Dendritic cell treated with granulocyte-macrophage colony-stimulating factor and Interleukin-4, amounts not matched to agents 40 ng/mL and 50 ng/mL, for 4 days (primary cell): ENCODE results near the gene DLG4.

Source experiments
- H3K27ac Mint-ChIP-seq: one replicate; pipeline ENCODE4 v1.8.0; 2022; ENCODE audit warnings: mild to moderate bottlenecking, mixed read lengths
- H3K27me3 Mint-ChIP-seq: one replicate; pipeline ENCODE4 v1.8.0; 2022; ENCODE audit warnings: mild to moderate bottlenecking, mixed read lengths
- H3K36me3 Mint-ChIP-seq: one replicate; pipeline ENCODE4 v1.8.0; 2022; ENCODE audit warnings: low read depth, mixed read lengths
- H3K4me1 Mint-ChIP-seq: one replicate; pipeline ENCODE4 v1.8.0; 2022; ENCODE audit warnings: low read depth, mixed read lengths
- H3K4me3 Mint-ChIP-seq: one replicate; pipeline ENCODE4 v1.8.0; 2022; ENCODE audit warnings: mild to moderate bottlenecking, moderate library complexity, mixed read lengths
- H3K9me3 Mint-ChIP-seq: one replicate; pipeline ENCODE4 v1.8.0; 2022; ENCODE audit warnings: mixed read lengths
- intact Hi-C: fragments of 100-400 bp; cut with micrococcal nuclease; formaldehyde crosslinking; loops from one replicate; pipeline ENCODE4 v1.15.0; 2022

DLG4 gene

GRCh38 chr17:7241783-7242716 lies 22.4 kb upstream of the DLG4 start, which contains the start of gene GABARAP:
TSS of gene GABARAP (minus strand) at chr17:7242449. CDS start at chr17:7242330, 119 bp downstream.
- peaks cover 95% of the 10 kb centered on the region for H3K36me3 Mint-ChIP-seq
- no peaks in the 10 kb centered on the region for H3K9me3 Mint-ChIP-seq
- peak within 1 kb of the TSS; percentile 98 for H3K27ac Mint-ChIP-seq
- peaks cover 54% of the 10 kb centered on the region for H3K4me1 Mint-ChIP-seq
- peak within 1 kb of the TSS; percentile 98 for H3K4me3 Mint-ChIP-seq
- intact Hi-C loops = loop anchor here (1.0 to 5.0 kb wide), 2 partner anchors 10 to 40 kb away; partner anchors contain the start of genes ELP5 and SLC2A4
- no peaks in the 10 kb centered on the region for H3K27me3 Mint-ChIP-seq

- peak overlapping the region; percentile 98 for H3K4me3 Mint-ChIP-seq
- H3K27me3 Mint-ChIP-seq = no peaks in the 10 kb centered on the region
- no peaks in the 10 kb centered on the region for H3K9me3 Mint-ChIP-seq
- peaks cover 54% of the 10 kb centered on the region for H3K4me1 Mint-ChIP-seq
- peak overlapping the region; percentile 98 for H3K27ac Mint-ChIP-seq
- intact Hi-C loops = loop anchor here (5.0 kb wide), 1 partner anchor 41 kb away; the partner anchor contains the start of gene SLC2A4
- H3K36me3 Mint-ChIP-seq = peaks cover 95% of the 10 kb centered on the region
Measured at GRCh38 chr17:7241090-7241733, 21.6 kb upstream of the DLG4 start.

GRCh38 chr17:7240375-7240774 lies 20.7 kb upstream of the DLG4 start:
- Mint-ChIP-seq H3K36me3 (peaks cover 96% of the 10 kb centered on the region), H3K4me1 (peaks cover 59% of the 10 kb centered on the region), H3K27me3 (no peaks in the 10 kb centered on the region), H3K27ac (peak overlapping the region; percentile 98), H3K9me3 (no peaks in the 10 kb centered on the region), H3K4me3 (peak overlapping the region; percentile 98)
- intact Hi-C loops = loop anchor here (5.0 kb wide), 1 partner anchor 42 kb away; the partner anchor contains the start of gene SLC2A4

DNA sequence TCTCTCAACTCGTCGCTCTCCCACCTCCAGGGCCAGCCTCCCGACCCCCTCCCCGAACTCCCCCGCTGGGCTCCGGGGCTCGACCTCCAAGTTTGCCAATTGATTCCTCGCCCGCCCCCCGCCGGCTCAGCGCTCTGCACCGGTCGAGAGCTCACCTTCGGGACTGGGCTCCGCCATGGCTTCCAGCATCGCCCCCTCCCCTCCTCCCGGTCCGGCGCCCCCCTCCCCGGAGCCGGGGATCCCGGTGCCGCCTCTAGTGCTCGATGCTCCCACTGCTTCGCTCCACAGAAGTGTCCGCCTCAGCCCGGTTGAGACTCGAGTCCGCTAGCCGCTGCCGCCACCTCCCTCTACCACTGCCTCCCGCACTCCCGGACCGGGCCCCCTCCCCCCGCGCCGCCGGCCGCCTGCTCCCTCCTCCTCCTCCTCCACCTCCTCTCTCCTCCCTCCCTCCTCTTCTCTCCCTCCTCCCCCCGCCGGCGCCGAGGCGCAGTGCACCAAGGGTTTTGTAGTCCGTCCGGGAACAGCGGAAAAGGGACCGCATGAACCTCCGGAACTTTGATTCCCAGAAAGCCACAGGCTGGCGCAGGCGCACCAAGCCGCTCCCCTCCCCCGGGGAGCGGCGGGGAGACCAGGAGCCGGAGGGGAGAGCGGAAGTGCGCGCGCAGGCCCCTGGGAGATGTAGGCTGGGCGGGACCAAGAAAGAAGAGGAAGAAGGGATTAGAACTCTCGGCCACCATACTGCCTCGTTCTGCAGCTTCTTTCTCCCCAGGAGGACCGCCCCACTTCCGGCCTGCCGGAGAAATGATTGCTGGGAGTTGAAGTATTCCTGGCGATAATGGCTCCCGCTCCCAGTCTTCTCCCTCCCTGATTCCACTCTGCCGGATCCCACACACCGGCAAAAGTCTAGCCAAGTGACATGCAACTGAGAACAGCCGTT lies 19.7 kb upstream of the DLG4 start, which contains the start of gene PHF23:
TSS of gene PHF23 (minus strand) at position 367 of the 937 bp plus-strand sequence. CDS start at position 189, 178 bp downstream.
- Mint-ChIP-seq H3K4me3 (peak within 1 kb of the TSS; percentile 98), H3K27ac (peak within 1 kb of the TSS; percentile 98), H3K4me1 (peaks cover 63% of the 10 kb centered on the region), H3K9me3 (no peaks in the 10 kb centered on the region), H3K27me3 (no peaks in the 10 kb centered on the region), H3K36me3 (peaks cover 98% of the 10 kb centered on the region)
- intact Hi-C loops = loop anchor here (5.0 kb wide), 1 partner anchor 43 kb away; the partner anchor contains the start of gene SLC2A4

- intact Hi-C loops = no loop called here
Measured at GRCh38 chr17:7238420-7239090, 18.9 kb upstream of the DLG4 start.

GRCh38 chr17:7237761-7238419 lies 18.3 kb upstream of the DLG4 start:
- no peaks in the 10 kb centered on the region for H3K9me3 Mint-ChIP-seq
- no peaks in the 10 kb centered on the region for H3K27me3 Mint-ChIP-seq
- peak overlapping the region; percentile 98 for H3K4me3 Mint-ChIP-seq
- peaks cover 91% of the 10 kb centered on the region for H3K36me3 Mint-ChIP-seq
- peaks cover 61% of the 10 kb centered on the region for H3K4me1 Mint-ChIP-seq
- peak overlapping the region; percentile 98 for H3K27ac Mint-ChIP-seq
- intact Hi-C loops = no loop called here

More at GRCh38 chr17:7238420-7239090, 18.9 kb upstream of the DLG4 start:
- Mint-ChIP-seq H3K27ac (peak overlapping the region; percentile 98), H3K36me3 (peaks cover 98% of the 10 kb centered on the region), H3K4me1 (peaks cover 60% of the 10 kb centered on the region), H3K4me3 (peak overlapping the region; percentile 98), H3K27me3 (no peaks in the 10 kb centered on the region), H3K9me3 (no peaks in the 10 kb centered on the region)

DNA sequence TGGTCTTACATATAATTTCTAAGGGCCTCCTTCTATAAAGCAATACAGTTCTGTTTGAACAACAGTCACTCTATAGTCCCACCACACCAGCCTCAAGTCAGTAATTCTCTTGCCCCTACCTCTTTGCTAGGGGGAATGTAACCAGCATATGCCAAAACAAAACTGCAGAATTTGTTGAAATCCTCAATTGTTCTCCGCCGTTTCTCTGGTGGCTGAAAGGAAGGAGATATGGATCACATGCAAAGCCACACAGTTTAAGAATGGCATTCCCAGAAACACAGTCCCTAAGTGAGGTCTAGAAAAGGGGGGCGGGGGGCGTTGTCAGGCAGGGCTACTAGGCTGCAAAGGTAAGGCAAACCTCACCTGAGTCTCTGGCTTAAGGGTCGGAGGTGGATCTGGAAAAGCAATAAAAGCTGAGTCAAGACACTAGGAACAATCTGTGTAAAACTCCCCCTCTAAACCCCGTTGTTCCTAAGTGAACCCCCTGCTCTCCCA lies 17.7 kb upstream of the DLG4 start:
- no peaks in the 10 kb centered on the region for H3K27me3 Mint-ChIP-seq
- H3K4me3 Mint-ChIP-seq = peak overlapping the region; percentile 98
- peaks cover 87% of the 10 kb centered on the region for H3K36me3 Mint-ChIP-seq
- H3K9me3 Mint-ChIP-seq = peaks cover under 1% of the 10 kb centered on the region
- H3K4me1 Mint-ChIP-seq = peaks cover 67% of the 10 kb centered on the region
- H3K27ac Mint-ChIP-seq = peak overlapping the region; percentile 98
- intact Hi-C loops = no loop called here

- Mint-ChIP-seq H3K4me3 (peak overlapping the region; percentile 98), H3K27me3 (no peaks in the 10 kb centered on the region), H3K4me1 (peaks cover 72% of the 10 kb centered on the region), H3K27ac (peak overlapping the region; percentile 98), H3K9me3 (peaks cover 6% of the 10 kb centered on the region), H3K36me3 (peaks cover 87% of the 10 kb centered on the region)
- intact Hi-C loops = no loop called here
Measured at GRCh38 chr17:7236808-7237207, 17.2 kb upstream of the DLG4 start.

- Mint-ChIP-seq H3K27ac (peak overlapping the region; percentile 98), H3K4me3 (peak overlapping the region; percentile 32), H3K9me3 (peaks cover 7% of the 10 kb centered on the region), H3K4me1 (peaks cover 74% of the 10 kb centered on the region), H3K27me3 (no peaks in the 10 kb centered on the region), H3K36me3 (peaks cover 81% of the 10 kb centered on the region)
- intact Hi-C loops = loop anchor here (2.0 kb wide), 1 partner anchor 17 kb away; the partner anchor contains the start of genes ACADVL and DLG4
Measured at GRCh38 chr17:7235693-7236665, 16.3 kb upstream of the DLG4 start.

DNA sequence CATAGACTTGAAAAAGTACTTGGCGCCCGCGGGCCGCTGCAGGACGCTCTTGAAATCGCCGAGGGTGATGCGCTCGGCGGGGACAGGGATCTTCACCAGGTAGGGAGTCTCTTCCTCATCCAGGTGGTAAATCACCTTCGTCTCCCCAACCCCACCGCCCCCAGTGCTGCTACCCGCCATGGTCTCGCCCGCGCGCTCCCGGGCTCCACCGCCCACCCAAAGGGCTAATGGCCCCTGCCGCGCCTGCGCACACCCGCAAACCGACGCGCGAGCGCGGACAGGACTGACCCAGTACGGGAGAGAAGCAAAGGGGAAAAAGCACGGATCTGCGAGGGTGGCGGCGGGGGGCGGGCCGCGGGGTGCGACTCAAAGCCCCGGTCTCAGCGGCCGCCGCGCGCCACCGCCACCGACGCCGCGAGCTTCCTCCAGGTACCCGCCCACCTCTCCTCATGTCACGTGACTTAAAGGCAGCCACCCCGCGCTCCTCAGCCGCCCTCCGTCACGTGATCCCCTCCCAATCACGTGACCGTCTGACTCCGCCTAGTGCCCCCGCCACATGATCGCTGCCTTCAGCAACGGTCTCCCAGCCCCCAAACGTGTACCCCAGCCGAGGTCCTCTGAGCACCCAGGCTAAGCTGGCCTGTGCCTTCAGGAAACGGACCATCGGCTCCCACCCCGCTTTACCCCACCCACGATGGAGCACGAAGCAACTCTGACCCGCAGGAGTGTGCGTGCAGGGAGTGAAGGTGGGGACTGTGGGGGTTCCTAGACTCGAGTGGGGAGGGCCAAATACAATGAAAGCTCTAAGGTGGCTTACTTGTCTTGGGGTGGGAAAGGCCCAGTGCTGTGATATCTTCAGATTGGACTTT lies 14.7 kb upstream of the DLG4 start, which contains the start of gene DVL2:
TSS of gene DVL2 (minus strand) at position 435 of the 869 bp plus-strand sequence. CDS start at position 180, 255 bp downstream.
- Mint-ChIP-seq H3K27me3 (no peaks in the 10 kb centered on the region), H3K27ac (peak within 1 kb of the TSS; percentile 98), H3K36me3 (peaks cover 83% of the 10 kb centered on the region), H3K9me3 (peaks cover 7% of the 10 kb centered on the region), H3K4me1 (peaks cover 70% of the 10 kb centered on the region), H3K4me3 (peak within 1 kb of the TSS; percentile 94)
- intact Hi-C loops = loop anchor here (2.0 kb wide), 1 partner anchor 16 kb away; the partner anchor contains the start of genes ACADVL and DLG4
